ENCODE data around the gene ZNF597.

GRCh38 chr16:3467182-3467581 is 23.9 kb upstream of the ZNF597 start:
- TF ChIP-seq POLR2A (IDR thresholded peaks at IDR 0.05; ENCODE audit: low read depth, low read length) (no peak), POLR2AphosphoS5 (IDR thresholded peaks at IDR 0.05; ENCODE audit: low read depth, low read length) (no peak)
